ENCODE data around the gene PPIF. TPM values are rescaled to one million over a fixed set of nuclear protein-coding genes. Genes with fewer than 3 reads are reported as not detected.

PPIF gene
- total RNA-seq, 1 experiment from 2014 or later = 59.0 TPM

DNA sequence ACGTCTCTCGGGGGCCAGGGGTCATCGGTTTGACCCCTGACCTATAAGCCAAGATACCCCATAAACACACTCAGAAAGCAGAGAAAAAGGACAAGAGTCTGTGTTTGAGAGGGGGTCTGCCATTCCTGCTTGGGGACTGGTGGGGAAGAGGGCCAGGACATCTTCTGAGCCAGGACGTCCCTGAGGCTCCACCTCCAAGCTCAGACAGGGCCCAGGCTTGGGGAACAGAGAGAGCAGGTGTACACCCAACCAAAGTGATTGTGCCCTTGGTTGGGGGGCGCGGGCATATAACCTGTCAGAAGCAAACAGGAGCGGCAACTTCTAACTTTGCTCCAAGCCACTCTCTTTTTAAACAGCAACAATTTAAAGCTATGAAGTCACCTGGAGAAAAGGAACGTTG lies 33.9 kb upstream of the PPIF start:
- Histone ChIP-seq H3K27me3 (ENCODE audit: control insufficient read depth, insufficient read depth, low read length) (no peaks in the 10 kb centered on the region), H3K4me3 (ENCODE audit: low read depth in 2 of 2, low read length in 2 of 2) (no peak overlapping the region), H3K27ac (ENCODE audit: low read length) (no peak overlapping the region), H3K4me1 (ENCODE audit: control insufficient read depth, insufficient read depth, low read length) (no peaks in the 10 kb centered on the region; the same call in none of the 2 replicates), H3K36me3 (ENCODE audit: control insufficient read depth, insufficient read depth, low read length) (no peaks in the 10 kb centered on the region), H3K9me3 (ENCODE audit: control insufficient read depth, insufficient read depth, low read depth, low read length) (no peaks in the 10 kb centered on the region)
- no TSS peak for BruUV-seq (replicated peaks)
- no peak for TF ChIP-seq SIN3A (IDR thresholded peaks at IDR 0.05; ENCODE audit: borderline replicate concordance, insufficient read depth, low read depth, low read length)
- TF ChIP-seq, protein P1, sequence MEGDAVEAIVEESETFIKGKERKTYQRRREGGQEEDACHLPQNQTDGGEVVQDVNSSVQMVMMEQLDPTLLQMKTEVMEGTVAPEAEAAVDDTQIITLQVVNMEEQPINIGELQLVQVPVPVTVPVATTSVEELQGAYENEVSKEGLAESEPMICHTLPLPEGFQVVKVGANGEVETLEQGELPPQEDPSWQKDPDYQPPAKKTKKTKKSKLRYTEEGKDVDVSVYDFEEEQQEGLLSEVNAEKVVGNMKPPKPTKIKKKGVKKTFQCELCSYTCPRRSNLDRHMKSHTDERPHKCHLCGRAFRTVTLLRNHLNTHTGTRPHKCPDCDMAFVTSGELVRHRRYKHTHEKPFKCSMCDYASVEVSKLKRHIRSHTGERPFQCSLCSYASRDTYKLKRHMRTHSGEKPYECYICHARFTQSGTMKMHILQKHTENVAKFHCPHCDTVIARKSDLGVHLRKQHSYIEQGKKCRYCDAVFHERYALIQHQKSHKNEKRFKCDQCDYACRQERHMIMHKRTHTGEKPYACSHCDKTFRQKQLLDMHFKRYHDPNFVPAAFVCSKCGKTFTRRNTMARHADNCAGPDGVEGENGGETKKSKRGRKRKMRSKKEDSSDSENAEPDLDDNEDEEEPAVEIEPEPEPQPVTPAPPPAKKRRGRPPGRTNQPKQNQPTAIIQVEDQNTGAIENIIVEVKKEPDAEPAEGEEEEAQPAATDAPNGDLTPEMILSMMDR (IDR thresholded peaks at IDR 0.05) = no peak
- no peak for TF ChIP-seq POLR2AphosphoS5 (IDR thresholded peaks at IDR 0.05; ENCODE audit: low read depth, low read length)
- TF ChIP-seq, protein P2, sequence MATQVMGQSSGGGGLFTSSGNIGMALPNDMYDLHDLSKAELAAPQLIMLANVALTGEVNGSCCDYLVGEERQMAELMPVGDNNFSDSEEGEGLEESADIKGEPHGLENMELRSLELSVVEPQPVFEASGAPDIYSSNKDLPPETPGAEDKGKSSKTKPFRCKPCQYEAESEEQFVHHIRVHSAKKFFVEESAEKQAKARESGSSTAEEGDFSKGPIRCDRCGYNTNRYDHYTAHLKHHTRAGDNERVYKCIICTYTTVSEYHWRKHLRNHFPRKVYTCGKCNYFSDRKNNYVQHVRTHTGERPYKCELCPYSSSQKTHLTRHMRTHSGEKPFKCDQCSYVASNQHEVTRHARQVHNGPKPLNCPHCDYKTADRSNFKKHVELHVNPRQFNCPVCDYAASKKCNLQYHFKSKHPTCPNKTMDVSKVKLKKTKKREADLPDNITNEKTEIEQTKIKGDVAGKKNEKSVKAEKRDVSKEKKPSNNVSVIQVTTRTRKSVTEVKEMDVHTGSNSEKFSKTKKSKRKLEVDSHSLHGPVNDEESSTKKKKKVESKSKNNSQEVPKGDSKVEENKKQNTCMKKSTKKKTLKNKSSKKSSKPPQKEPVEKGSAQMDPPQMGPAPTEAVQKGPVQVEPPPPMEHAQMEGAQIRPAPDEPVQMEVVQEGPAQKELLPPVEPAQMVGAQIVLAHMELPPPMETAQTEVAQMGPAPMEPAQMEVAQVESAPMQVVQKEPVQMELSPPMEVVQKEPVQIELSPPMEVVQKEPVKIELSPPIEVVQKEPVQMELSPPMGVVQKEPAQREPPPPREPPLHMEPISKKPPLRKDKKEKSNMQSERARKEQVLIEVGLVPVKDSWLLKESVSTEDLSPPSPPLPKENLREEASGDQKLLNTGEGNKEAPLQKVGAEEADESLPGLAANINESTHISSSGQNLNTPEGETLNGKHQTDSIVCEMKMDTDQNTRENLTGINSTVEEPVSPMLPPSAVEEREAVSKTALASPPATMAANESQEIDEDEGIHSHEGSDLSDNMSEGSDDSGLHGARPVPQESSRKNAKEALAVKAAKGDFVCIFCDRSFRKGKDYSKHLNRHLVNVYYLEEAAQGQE (IDR thresholded peaks at IDR 0.05; ENCODE audit: insufficient read depth in 1 of 2, low read depth in 2 of 2, low read length in 1 of 2) = no peak
- no peak for TF ChIP-seq TCF7L2 (IDR thresholded peaks at IDR 0.05; ENCODE audit: low read depth, low read length)
- POLR2A ChIA-PET = no interaction called here
- intact Hi-C loops (cut with micrococcal nuclease; ENCODE audit: unreplicated experiment) (no loop called here), in situ Hi-C loops (cut with HindIII; ENCODE audit: low pct_unique_long_range_greater_than_20kb, low sequenced_read_pairs) (no loop called here)
- CTCF ChIA-PET = no interaction called here
- DNase-seq (ENCODE audit: low read depth, low spot score) (no peak), ATAC-seq (no peak)

DNA sequence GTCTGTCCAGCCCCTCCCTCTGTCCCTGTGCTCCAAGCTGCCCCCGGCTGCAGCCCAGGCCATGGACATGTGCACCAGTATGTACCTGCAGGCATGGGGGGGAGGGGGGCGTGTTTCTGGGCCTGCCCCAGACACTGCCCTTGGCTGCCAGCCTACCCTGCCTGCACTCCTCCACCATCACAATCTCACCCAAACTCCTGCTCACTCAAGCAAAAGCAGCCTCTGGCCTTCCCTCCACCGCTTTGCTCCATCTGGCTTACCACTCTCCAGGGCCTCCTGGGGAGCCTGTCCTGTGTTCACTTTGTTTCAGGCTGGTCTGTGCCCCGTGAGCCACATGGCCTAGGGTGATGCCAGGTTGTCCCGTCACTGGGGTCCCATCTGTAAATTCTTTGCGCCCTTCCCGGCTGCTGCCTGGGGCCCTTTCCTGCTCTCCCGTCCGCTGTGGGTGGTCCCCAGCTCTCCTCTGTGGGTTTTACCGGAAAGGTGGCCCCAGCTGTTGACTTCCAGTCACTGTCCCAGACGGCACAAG lies 33.3 kb upstream of the PPIF start:
- DNase-seq (ENCODE audit: low read depth, low spot score) = no peak
- TF ChIP-seq, protein P2 (IDR thresholded peaks at IDR 0.05; ENCODE audit: insufficient read depth in 1 of 2, low read depth in 2 of 2, low read length in 1 of 2) = no peak
- TF ChIP-seq TCF7L2 (IDR thresholded peaks at IDR 0.05; ENCODE audit: low read depth, low read length) = no peak
- TF ChIP-seq, protein P1 (IDR thresholded peaks at IDR 0.05) = no peak
- intact Hi-C loops (cut with micrococcal nuclease; ENCODE audit: unreplicated experiment) (no loop called here), in situ Hi-C loops (cut with HindIII; ENCODE audit: low pct_unique_long_range_greater_than_20kb, low sequenced_read_pairs) (no loop called here)
- Histone ChIP-seq H3K4me1 (ENCODE audit: control insufficient read depth, insufficient read depth, low read length) (no peaks in the 10 kb centered on the region; the same call in none of the 2 replicates), H3K27ac (ENCODE audit: low read length) (no peak overlapping the region), H3K9me3 (ENCODE audit: control insufficient read depth, insufficient read depth, low read depth, low read length) (no peaks in the 10 kb centered on the region), H3K27me3 (ENCODE audit: control insufficient read depth, insufficient read depth, low read length) (no peaks in the 10 kb centered on the region), H3K36me3 (ENCODE audit: control insufficient read depth, insufficient read depth, low read length) (no peaks in the 10 kb centered on the region), H3K4me3 (ENCODE audit: low read depth in 2 of 2, low read length in 2 of 2) (no peak overlapping the region)
- no TSS peak for BruUV-seq (replicated peaks)
- CTCF ChIA-PET = no interaction called here
- POLR2A ChIA-PET = no interaction called here
- no peak for ATAC-seq

Measured in Panc1 (cell line).